NOMO-1 treated with dmso at 0.1 percent for 144 hours (cell line): Measurements from ENCODE around the gene NXF2B.
"Not testable (repeated sequence)": the region's sequence is repeated elsewhere in the genome, so short reads cannot be mapped to it uniquely, and the experiment has no call there.

Source experiments
- DNase-seq: peaks from one replicate; lab custom pipeline; 2025; ENCODE audit not compliant: unreplicated experiment; lab: John Stamatoyannopoulos, UW

NXF2B gene, protein sequence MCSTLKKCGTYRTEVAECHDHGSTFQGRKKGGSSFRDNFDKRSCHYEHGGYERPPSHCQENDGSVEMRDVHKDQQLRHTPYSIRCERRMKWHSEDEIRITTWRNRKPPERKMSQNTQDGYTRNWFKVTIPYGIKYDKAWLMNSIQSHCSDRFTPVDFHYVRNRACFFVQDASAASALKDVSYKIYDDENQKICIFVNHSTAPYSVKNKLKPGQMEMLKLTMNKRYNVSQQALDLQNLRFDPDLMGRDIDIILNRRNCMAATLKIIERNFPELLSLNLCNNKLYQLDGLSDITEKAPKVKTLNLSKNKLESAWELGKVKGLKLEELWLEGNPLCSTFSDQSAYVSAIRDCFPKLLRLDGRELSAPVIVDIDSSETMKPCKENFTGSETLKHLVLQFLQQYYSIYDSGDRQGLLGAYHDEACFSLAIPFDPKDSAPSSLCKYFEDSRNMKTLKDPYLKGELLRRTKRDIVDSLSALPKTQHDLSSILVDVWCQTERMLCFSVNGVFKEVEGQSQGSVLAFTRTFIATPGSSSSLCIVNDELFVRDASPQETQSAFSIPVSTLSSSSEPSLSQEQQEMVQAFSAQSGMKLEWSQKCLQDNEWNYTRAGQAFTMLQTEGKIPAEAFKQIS

GRCh38 chrX:102439908-102440307, at the start of gene NXF2B:
Gene NXF2B (minus strand): TSS chrX:102440008. CDS start chrX:102380036, 59,972 bp downstream.
- not testable (repeated sequence) for DNase-seq

GRCh38 chrX:102478765-102479164, 39.0 kb upstream of the NXF2B start:
- not testable (repeated sequence) for DNase-seq

- not testable (repeated sequence) for DNase-seq
Observed at GRCh38 chrX:102471762-102472220, 32.0 kb upstream of the NXF2B start, which contains the start of gene TCP11X2. Gene TCP11X2 (minus strand): TSS chrX:102471812.

- not testable (repeated sequence) for DNase-seq
Observed at GRCh38 chrX:102470215-102470614, 30.4 kb upstream of the NXF2B start.

DNA sequence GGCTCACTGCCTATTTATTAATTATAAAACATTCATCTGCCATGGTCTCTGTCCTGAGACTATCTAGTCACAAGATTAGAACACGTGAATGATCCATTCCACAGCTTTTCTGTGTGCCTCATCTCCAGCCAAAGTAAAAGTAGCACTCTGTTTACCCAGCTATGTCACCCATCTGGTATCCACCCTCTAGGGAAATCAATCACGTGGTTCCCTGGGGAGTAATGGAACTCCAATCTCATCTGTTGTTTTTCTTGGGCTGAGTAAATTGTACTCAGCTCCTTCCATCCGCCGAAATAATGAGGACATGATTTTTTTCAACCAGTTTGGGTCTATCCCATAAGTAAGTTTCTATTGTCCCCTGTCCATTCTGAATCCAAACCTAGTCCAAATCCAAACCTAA, 18.8 kb upstream of the NXF2B start:
- DNase-seq, result not testable (repeated sequence)

- DNase-seq, result not testable (repeated sequence)
Observed at GRCh38 chrX:102414493-102414892, 25.3 kb downstream of the NXF2B start.

GRCh38 chrX:102345916-102346315, 93.9 kb downstream of the NXF2B start:
- DNase-seq, result no peak

DNA sequence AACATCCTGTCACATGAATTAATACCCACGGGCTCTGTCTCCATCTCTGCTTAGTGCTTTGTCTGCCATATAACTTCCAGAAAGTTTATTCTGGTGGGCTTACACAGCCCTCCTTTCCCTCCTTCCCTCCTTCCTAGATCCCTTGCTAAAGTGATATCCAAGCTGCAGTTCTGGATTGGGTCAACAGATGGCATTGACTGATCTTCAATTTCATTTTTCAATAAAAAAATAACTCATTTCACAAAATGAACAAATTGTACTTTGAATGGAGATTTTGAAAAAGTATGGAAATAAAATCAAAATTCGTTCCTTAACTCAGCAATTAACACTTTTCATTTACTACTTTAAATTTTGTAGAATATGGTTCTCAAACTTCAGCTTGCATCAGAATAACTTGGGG, 97.9 kb downstream of the NXF2B start:
- no peak for DNase-seq

DNA sequence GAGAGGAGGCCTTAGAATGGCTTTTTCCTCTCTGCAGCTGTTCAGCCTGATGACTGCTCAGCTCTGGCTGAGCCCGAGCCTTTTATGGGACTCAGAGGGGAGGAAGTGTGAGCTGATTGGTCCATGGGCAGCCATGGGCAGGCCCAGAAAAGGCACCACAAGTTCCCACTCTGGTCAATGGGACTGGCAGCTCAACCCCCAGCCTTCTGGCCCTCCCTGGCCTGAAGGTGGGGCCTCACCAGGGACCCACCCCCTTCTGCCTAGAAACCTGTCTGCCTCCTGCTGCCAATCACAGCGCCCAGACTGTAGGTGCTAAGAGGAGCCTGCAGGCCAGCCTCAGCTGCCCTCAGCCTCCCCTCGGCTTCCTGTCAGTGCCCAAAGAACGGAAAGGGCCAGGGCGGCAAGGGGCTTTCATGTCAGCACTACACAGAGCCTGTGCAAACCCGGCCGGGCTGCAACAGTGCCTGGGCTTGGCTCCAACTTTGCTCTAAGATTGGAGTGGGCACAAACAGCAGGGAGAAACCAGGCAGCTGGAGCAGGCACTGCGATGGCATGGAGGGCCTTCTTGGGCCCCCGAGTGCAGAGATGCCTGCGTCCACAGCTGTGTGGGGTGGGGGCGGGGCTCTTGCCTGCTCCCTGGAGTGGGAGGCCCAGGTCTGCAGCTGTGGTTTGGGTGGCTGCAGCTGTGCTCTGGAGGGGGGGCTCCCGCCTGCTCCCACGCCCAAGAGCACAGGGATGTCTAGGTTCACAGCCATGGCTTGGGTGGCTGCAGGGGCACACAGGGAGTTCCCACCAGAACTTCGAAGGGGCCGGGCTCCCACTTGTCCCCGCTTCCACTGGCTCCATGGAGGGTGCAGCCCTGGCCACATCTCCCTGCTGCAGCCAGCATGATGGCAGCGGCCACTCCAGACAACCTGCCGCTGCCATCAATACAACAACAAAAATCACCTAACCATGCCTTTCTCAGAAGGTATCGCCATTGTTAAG, 100.2 kb downstream of the NXF2B start:
- no peak for DNase-seq

DNA sequence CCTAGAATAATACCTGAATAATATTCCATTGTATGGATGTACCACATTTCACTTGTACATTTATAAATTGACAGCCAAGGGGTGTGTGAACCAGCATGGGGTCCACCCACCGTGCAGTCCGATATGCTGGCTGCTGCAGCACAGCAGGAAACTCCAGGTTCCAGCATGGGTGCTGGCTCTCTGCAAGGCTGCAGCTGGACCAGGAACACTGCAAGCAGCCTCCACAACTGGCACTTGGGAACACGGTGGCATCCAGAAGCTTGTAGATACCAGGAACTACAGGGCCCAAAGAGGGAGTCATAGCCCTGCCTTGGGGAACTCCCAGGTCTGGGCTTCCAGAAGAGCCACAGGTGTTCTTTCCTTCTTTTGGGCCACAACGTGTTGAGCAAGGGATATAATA, 101.6 kb downstream of the NXF2B start:
- DNase-seq, result no peak
